GM21390 (cell line): ENCODE measurements around the gene SH3PXD2B.

Experiments
- ATAC-seq: cut with Tn5 transposase; IDR thresholded peaks from one replicate; pipeline ENCODE4 v1.9.1; 2021; ENCODE audit not compliant: unreplicated experiment

Gene SH3PXD2B

GRCh38 chr5:172453986-172454357 is 353 bp downstream of the SH3PXD2B start:
- ATAC-seq = no peak

GRCh38 chr5:172453206-172453985 is 929 bp downstream of the SH3PXD2B start:
- ATAC-seq = no peak

- ATAC-seq = no peak
Observed at GRCh38 chr5:172452398-172453205, 1.7 kb downstream of the SH3PXD2B start.

GRCh38 chr5:172451771-172452197 is 2.5 kb downstream of the SH3PXD2B start:
- no peak for ATAC-seq

- ATAC-seq = no peak
Observed at GRCh38 chr5:172450861-172451695, 3.2 kb downstream of the SH3PXD2B start.

- no peak for ATAC-seq
Observed at GRCh38 chr5:172450453-172450852, 3.9 kb downstream of the SH3PXD2B start.

- no peak for ATAC-seq
Observed at GRCh38 chr5:172448999-172449398, 5.3 kb downstream of the SH3PXD2B start.

GRCh38 chr5:172447646-172448365 is 6.5 kb downstream of the SH3PXD2B start:
- ATAC-seq = no peak

- no peak for ATAC-seq
Observed at GRCh38 chr5:172446336-172447051, 7.8 kb downstream of the SH3PXD2B start.

- no peak for ATAC-seq
Observed at GRCh38 chr5:172445866-172446265, 8.5 kb downstream of the SH3PXD2B start.

- ATAC-seq = no peak
Observed at GRCh38 chr5:172444626-172445365, 9.5 kb downstream of the SH3PXD2B start.

GRCh38 chr5:172444110-172444510 is 10.2 kb downstream of the SH3PXD2B start:
- no peak for ATAC-seq

GRCh38 chr5:172443441-172444109 is 10.8 kb downstream of the SH3PXD2B start:
- no peak for ATAC-seq

GRCh38 chr5:172442592-172442991 is 11.7 kb downstream of the SH3PXD2B start:
- no peak for ATAC-seq

GRCh38 chr5:172441262-172441751 is 13.0 kb downstream of the SH3PXD2B start:
- ATAC-seq = no peak

GRCh38 chr5:172440486-172440885 is 13.8 kb downstream of the SH3PXD2B start:
- no peak for ATAC-seq

- no peak for ATAC-seq
Observed at GRCh38 chr5:172439785-172440477, 14.4 kb downstream of the SH3PXD2B start.

GRCh38 chr5:172438319-172438668 is 16.0 kb downstream of the SH3PXD2B start:
- ATAC-seq = no peak
